Gastroesophageal sphincter (tissue), 2 donors: Measurements from ENCODE around the gene NPHP4.

Source experiments
- EP300 ChIP-seq: sonication (generic); formaldehyde crosslinking; IDR thresholded peaks from one replicate; pipeline ENCODE4 v1.6.1; 2017; ENCODE audit warnings: antibody characterized with exemption, mild to moderate bottlenecking
- POLR2A ChIP-seq, 2 donors: fragments of 450-650 bp; IDR thresholded peaks; one replicate each; pipeline ENCODE4 v1.6.1; 2017; ENCODE audit warnings: antibody characterized with exemption in 2 of 2, mild to moderate bottlenecking in 2 of 2, moderate library complexity in 1 of 2

DNA sequence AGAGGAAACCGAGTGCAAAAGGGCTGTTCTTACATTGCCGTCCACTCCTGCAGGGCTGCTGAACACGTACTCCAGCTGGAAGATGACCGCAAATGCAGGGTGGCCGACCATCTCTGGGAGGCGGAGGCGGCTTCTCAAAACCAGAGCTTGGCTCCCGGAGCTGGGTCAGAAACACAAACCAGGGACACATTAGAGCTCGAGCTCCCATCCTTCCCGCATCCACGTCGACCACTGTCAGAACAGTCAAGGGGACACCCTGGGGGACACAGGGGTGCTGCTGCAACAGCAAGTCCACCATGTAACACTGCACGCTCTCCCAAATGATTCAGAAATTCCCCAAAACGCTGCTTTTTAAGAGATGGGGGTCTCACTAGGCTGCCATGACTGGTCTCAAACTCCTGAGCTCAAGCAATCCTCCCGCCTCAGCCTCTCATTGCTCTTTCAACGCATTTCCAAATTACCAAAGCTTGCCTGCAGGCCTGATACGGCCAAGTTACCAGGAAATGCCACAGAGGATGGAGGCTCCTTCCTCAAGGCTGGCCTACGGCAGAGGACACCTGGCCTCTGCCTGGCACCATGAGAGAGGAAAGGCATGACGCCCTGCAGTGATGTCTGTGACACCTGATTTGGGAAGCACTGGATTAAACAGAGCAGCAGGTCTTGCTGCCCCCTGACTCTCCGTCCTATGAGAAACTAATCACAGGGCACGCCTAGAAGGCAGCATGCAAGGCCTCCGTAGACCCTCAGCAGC lies 45.0 kb downstream of the NPHP4 start:
- no peak for TF ChIP-seq EP300
- TF ChIP-seq POLR2A (IDR thresholded peaks at IDR 0.05) = no peak
